Activated T-cell treated with anti-CD3 and anti-CD28 coated beads, Interleukin-2, amount 50 U/mL, for 72 hours (primary cell): Measurements from ENCODE around the gene OPRL1. TPM values are rescaled to one million over a fixed set of nuclear protein-coding genes. Genes with fewer than 3 reads are reported as not detected.
A peak's percentile ranks its signal among the peaks of the same experiment; 100 is the strongest.

ENCODE experiments used
- ATAC-seq, 2 donors: fragments of 150-1000 bp; cut with Tn5 transposase; replicated peaks in 1 of 2; 2 replicates each; pipeline ENCODE4 v1.10.0; 2021; ENCODE audit warnings: moderate library complexity in 2 of 2, mild to moderate bottlenecking in 1 of 2
- DNase-seq, 2 donors: peaks; one replicate each; pipeline ENCODE4 v3.0.0; 2021 to 2022; ENCODE audit warnings: mixed read lengths in 1 of 2
- H3K27ac Mint-ChIP-seq: one replicate; pipeline ENCODE4 v1.8.0; 2022; ENCODE audit warnings: mild to moderate bottlenecking, moderate library complexity, mixed read lengths
- H3K27me3 Mint-ChIP-seq: one replicate; pipeline ENCODE4 v1.8.0; 2022; ENCODE audit warnings: low read depth, mixed read lengths
- H3K36me3 Mint-ChIP-seq, 2 donors: one replicate each; pipeline ENCODE4 v1.8.0; 2022; ENCODE audit warnings: mixed read lengths in 2 of 2, mild to moderate bottlenecking in 1 of 2; ENCODE audit not compliant: insufficient read depth in 2 of 2
- H3K4me1 Mint-ChIP-seq: one replicate; pipeline ENCODE4 v1.8.0; 2022; ENCODE audit warnings: low read depth, mixed read lengths
- H3K4me3 Mint-ChIP-seq, 2 donors: one replicate each; pipeline ENCODE4 v1.8.0; 2022; ENCODE audit warnings: mild to moderate bottlenecking in 2 of 2, mixed read lengths in 2 of 2, moderate library complexity in 2 of 2
- H3K9me3 Mint-ChIP-seq, 2 donors: one replicate each; pipeline ENCODE4 v1.8.0; 2022; ENCODE audit warnings: mixed read lengths in 2 of 2
- total RNA-seq, 2 donors: library from RNA; stranded (reverse); gene quantifications; one replicate each; pipeline ENCODE4 v1.2.3, GENCODE V29; 2022

OPRL1 gene
- total RNA-seq, 2 donors from 2014 or later, result 1.3 to 1.7 TPM

DNA sequence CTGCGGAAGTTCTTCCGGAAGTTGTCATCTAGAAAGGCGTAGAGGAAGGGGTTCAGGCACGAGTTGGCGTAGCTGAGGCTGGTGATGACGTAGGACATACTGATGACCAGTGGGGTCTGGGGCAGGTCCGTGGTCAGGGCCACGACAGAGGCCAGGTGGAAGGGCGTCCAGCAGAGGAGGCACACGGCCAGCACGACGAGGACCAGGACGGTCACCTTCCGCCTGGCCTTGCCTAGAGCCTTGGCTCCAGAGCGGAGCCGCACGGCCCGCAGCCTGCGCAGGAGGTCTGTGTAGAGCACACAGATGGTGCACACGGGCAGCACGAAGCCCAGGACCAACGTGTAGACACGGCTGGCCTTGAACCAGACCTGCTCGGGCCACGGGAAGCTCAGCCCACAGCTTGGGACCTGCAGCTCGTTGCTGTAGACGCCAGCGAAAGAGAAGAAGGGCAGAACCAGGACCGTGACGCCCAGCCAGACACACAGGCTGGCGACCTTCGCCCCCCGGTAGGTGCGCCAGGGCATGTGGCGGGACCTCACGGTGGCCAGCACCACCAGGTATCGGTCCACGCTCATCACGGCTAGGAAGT is 26.1 kb downstream of the OPRL1 start:
- DNase-seq, result no peak
- Mint-ChIP-seq H3K36me3 (no peaks in the 10 kb centered on the region), H3K4me1 (peaks cover 10% of the 10 kb centered on the region), H3K4me3 (no peak overlapping the region), H3K27ac (no peak overlapping the region), H3K9me3 (no peaks in the 10 kb centered on the region), H3K27me3 (peaks cover 21% of the 10 kb centered on the region)
- no peak for ATAC-seq

DNA sequence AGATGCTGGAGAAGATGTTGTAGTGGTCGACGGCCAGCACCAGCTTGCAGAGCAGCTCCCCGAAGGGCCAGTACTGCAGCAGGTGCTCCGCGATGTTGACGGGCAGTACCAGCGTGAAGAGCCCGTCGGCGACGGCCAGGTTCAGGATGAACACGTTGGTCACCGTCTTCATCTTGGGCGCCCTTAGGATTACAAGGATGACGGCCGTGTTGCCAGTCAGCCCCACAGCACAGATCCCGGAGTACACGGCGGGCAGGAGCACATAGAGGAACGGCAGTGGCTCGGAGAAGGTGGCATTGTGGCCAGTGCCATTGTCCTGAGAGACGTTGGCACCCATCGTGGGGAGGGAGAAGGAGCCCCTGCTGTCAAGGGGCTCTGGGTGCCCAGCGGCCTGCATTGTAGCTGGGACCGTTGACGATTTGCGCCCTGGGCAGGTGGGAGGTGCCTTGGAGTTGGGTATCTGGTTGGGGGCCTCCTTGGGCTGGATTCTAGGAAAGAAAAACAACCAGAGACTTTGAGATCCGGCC is 26.6 kb downstream of the OPRL1 start:
- no peak overlapping the region for H3K27ac Mint-ChIP-seq
- peaks cover 16% of the 10 kb centered on the region for H3K27me3 Mint-ChIP-seq
- no peaks in the 10 kb centered on the region for H3K9me3 Mint-ChIP-seq
- H3K4me3 Mint-ChIP-seq, result no peak overlapping the region
- H3K36me3 Mint-ChIP-seq, result no peaks in the 10 kb centered on the region
- no peak for ATAC-seq
- peaks cover 5% of the 10 kb centered on the region for H3K4me1 Mint-ChIP-seq
- no peak for DNase-seq

DNA sequence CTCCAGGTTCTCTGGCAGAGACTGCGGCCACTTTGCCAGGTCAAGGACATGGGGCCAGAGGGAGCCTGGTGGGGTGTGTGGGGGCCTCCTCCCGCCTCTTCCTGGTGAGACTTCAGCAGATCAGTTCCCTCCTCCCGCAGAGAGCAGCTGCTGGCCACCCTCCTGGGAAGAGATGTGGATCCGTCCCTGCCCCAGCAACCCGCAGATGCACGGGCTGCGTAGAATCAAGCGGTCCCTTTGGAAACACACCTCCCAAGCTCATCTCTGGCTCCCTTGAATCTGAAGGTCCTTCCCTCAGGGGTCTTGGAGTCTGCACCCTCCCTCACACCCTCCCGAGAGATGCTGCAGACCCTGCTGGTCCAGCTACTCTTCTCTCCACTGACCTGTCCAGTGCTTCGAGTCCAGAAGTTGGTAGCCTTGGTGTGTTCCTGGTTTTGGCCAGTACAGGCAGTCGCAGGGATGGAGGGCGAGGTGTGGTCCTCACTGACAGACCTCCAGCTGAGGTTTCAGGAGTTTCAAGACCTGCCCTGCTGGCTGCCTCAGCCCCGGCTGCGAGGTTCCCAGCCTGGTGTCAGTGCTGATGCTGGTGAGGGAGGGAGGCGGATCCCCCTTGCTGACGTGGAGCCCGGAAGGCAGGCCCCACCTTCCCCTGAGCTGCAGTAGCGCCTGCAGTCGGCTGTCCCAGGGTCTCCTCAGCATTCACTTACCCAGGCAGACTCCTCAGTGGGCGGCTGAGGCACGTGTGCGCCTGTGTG is 27.3 kb downstream of the OPRL1 start, which contains the start of gene NPBWR2:
TSS of gene NPBWR2 (minus strand) at position 585 of the 755 bp plus-strand sequence. CDS start 734 bp downstream, outside the sequence.
- Mint-ChIP-seq H3K4me3 (no peak within 1 kb of the TSS), H3K27ac (no peak within 1 kb of the TSS), H3K9me3 (no peaks in the 10 kb centered on the region), H3K36me3 (no peaks in the 10 kb centered on the region), H3K27me3 (peaks cover 14% of the 10 kb centered on the region), H3K4me1 (peaks cover 4% of the 10 kb centered on the region)
- DNase-seq (no peak), ATAC-seq (peak; percentile 36 to 52)

DNA sequence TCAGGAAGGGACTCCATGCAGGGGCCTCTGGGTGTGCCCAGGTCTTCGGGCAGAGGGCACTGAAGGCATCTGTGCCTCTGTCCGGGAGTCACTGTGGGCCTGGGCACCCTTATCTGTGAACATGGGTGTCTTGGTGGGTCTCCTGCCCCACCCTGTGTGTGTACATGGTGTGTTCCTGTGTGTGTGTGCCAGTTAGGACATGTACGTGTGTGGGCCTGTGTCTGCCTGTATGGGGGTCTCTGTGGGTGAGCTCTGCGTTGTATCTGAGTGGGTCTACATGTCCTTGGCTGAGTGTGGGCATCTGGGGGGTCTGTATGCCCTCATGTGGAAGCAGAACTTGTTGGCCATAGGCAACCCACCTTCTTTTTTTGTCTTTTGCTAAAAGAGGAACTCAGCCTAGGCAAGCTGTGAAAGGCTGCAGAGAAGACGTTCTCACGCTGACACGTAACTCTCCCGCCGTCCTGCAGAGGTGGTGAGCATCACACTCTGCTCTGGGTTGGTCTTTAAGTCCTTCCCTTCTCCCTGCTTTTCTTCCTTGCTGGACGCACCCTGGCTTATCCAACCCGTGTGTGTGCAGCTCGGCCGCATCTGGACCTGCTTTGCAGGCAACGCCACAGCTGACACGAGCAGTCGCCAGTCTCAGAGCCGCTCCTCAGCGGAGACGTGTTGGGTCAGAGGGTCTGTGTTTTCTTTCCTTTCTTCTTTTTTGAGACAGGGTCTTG is 28.0 kb downstream of the OPRL1 start:
- H3K27me3 Mint-ChIP-seq, result peaks cover 11% of the 10 kb centered on the region
- H3K4me3 Mint-ChIP-seq, result no peak overlapping the region
- peaks cover under 1% of the 10 kb centered on the region for H3K4me1 Mint-ChIP-seq
- H3K27ac Mint-ChIP-seq, result no peak overlapping the region
- H3K9me3 Mint-ChIP-seq, result no peaks in the 10 kb centered on the region
- H3K36me3 Mint-ChIP-seq, result no peaks in the 10 kb centered on the region
- ATAC-seq, result peak in 1 of 2 donors; percentile 21
- no peak for DNase-seq

DNA sequence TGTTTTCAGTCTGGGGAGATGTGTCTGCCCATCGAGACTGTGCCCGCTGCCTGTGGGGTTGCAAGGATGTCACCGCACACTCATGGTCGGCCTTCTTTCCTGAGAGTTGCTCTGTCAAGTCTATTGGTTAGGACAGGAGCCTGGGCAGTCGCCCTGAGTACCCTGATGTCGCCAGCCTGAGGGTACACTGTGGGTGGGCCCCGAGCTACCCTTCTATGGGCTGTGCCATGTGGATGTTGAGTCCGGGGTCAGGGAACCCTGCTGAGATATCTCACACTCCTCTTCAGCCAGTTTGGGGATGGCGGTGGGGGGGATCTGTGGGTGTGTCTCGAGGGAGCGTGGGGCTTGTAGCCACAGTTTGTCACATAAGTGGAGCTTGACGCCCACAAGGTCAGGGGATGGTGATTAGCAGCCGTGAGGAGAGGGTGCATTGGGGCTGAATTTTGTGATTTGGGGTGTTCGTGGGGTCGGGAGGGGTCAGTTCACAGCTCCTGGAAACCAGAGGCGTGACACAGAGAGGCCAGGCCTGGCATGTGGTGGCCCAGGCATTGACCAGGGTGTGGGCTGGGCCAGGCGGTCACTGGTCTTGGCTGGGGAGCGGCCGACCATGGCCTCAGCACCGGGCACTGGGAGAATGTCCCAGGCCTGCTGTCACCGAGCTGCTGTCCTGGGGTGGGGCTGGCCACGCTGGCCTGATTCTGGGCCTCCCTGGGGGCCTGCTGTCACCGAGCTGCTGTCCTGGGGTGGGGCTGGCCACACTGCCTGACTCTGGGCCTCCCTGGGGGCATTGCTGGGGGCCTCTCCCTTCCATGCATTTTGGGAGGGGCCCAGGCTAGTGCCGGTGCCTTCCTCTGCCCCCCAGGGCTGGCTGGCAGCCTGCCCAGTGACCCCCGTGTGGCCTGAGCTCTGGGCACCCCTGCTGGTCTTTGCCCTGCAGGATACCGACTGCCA is 29.1 kb downstream of the OPRL1 start:
- no peaks in the 10 kb centered on the region for H3K27me3 Mint-ChIP-seq
- no peak overlapping the region for H3K27ac Mint-ChIP-seq
- H3K9me3 Mint-ChIP-seq, result no peaks in the 10 kb centered on the region
- no peaks in the 10 kb centered on the region for H3K4me1 Mint-ChIP-seq
- no peaks in the 10 kb centered on the region for H3K36me3 Mint-ChIP-seq
- DNase-seq (no peak), ATAC-seq (no peak)
- H3K4me3 Mint-ChIP-seq, result no peak overlapping the region

DNA sequence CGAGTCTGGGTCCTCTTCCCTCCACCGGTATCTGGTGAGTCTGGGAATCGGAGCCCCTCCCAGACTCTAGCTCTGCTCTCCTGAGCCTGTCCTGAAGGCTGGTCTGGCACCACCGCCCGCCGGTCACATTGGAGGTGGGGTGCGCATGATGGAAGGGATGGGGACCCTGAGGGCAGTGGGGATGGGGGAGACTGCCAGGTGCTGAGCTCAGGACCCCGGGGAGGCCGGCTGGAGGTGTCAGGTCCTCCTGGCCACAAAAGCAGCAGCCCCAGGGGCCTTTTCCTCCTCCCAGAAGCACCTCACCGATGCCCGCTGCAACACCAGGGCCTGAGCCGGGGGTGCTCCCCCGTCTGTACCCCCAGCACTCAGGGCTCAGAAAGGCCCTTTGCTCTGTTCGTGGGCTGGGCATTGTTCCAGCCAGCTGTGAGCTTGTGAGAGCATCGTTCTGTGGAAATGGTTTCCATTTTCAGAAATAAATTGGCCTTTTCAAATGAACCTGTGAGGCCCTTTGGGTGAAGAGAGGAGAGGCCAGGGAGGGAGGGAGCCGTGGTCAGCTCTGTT is 30.0 kb downstream of the OPRL1 start:
- no peak for DNase-seq
- ATAC-seq, result no peak

DNA sequence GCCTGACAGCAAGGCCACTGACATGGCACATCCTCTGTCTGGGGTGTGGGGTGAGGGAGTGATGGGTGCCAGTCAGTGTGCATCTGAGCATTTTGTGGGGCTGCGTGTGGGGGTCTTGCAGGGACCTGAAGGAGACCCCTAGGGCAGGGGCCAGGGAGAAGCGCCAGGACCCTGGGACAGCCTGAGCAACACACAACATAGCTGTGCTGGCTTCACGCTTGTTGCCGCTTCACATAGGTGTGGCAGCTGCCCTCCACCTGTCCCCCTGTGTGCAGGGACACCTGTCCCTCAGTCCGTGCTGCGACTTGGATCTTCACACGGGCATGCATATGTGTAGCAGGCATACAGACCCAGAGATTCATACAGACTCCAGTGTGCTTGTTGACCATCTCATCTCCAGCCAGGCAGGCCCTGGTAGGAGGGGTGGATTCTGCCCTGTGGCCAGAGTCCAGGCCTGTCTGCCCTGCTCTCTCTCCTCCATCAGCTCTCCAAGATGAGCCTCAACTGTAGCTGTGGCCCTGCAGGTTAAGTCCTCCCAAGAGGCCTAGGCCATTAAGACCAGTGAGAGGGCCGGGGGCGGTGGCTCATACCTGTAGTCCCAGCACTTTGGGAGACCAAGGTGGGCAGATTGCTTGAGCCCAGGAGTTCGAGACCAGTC is 30.7 kb downstream of the OPRL1 start:
- Mint-ChIP-seq H3K9me3 (no peaks in the 10 kb centered on the region), H3K36me3 (no peaks in the 10 kb centered on the region), H3K27ac (no peak overlapping the region), H3K4me1 (no peaks in the 10 kb centered on the region), H3K4me3 (no peak overlapping the region), H3K27me3 (no peaks in the 10 kb centered on the region)
- DNase-seq, result no peak
- no peak for ATAC-seq

More for the DNA sequence above, 30.0 kb downstream of the OPRL1 start:
- Mint-ChIP-seq H3K4me3 (no peak overlapping the region), H3K27me3 (no peaks in the 10 kb centered on the region), H3K9me3 (no peaks in the 10 kb centered on the region), H3K4me1 (no peaks in the 10 kb centered on the region), H3K36me3 (no peaks in the 10 kb centered on the region), H3K27ac (no peak overlapping the region)

DNA sequence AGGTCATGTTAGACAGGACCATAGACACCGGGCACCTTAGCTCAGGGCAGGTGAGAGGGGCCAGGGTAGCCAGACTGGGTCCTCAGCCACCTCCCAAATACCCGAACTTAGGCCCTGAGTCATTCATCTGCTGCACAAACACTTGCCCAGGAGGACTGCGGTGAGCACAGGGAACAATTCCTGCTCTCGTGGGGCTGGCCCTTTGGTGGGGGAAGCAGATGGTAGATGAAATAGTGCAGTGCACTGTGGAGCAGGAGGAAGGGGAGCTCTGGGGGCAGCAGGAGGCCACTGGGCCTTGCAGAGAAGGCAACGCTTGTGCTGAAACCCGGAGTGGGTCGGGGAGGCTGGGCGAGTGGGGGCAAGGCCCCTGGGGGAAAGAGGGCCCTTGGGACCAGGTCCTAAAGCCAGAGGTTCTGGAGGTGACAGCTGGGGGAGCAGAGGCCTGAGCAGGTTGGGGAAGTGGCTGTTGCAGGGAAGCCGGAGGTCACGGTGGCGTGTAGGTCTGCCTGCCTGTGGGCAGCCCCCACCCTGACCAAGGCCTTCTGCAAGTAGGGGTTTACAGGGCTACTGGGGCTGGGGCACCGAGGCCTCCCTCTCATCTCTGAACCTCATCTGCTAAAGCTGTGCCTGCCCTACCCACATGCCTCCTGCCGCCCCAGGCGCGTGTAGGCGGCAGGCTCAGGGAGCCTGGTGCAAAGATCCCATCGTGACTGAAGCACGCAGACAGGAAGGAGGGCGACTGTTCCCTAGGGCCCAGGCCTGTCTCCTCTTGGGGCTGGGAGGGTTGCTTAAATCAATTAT is 32.2 kb downstream of the OPRL1 start:
- Mint-ChIP-seq H3K27ac (no peak overlapping the region), H3K36me3 (no peaks in the 10 kb centered on the region), H3K27me3 (no peaks in the 10 kb centered on the region), H3K4me3 (no peak overlapping the region), H3K4me1 (no peaks in the 10 kb centered on the region), H3K9me3 (no peaks in the 10 kb centered on the region)
- DNase-seq, result no peak
- no peak for ATAC-seq

DNA sequence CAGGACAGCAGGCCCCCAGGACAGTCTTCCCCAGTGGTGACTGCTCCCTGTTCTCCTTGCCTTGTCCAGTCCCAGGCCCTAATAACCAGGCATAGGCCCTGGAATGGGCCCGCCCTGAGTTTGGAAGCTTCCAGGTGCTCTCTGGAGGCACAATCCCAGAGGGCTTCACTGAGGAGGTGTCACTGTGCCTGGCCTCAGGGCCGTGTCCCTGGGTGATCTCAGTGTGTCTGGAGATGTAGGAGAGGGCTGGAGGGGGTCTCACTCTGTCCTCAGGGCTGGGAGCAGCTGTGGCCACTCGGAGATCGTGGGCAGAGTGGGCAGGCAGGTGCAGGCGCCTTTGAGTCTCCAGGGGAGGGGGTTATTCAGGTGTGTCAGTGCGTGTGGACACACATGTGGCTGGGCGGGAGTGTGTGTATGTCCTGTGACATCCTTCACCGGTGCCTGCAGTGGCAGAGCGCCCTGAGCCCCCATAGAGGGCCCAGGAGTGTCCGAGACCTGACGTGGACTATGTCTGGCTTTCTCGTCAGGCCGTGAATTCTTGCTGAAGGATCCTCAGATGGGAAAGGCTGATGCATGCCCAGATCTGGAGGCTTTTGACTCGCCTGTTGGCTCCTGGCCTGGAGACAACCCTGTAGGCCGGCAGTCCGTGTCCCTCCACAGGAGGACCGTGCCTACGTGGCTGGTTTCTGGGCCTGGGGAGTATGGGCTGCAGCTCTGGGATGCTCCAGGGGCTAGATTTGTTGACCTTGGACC is 33.0 kb downstream of the OPRL1 start:
- no peak for DNase-seq

DNA sequence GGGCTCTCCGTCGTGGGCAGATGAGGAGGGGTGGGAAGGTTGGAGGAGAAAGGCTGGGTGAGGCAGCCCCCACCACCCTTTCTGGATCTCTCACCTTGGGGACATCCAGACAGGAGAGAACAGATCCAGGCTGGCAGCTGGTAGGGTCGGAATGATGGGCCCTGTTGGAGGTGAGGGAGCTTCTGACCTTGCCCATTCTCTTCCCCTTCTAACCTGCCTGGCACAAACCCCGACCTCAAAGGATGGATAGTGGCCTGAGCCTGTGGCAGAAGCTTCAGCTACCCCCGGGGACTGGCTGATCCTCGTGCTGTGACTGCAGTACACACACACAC is 33.5 kb downstream of the OPRL1 start:
- Mint-ChIP-seq H3K9me3 (no peaks in the 10 kb centered on the region), H3K27ac (no peak overlapping the region)
- no peak for DNase-seq

More for the DNA sequence above, 33.0 kb downstream of the OPRL1 start:
- H3K36me3 Mint-ChIP-seq, result no peaks in the 10 kb centered on the region
- H3K4me1 Mint-ChIP-seq, result no peaks in the 10 kb centered on the region
- no peaks in the 10 kb centered on the region for H3K9me3 Mint-ChIP-seq
- no peak for ATAC-seq
- H3K4me3 Mint-ChIP-seq, result no peak overlapping the region
- H3K27me3 Mint-ChIP-seq, result no peaks in the 10 kb centered on the region
- H3K27ac Mint-ChIP-seq, result no peak overlapping the region

DNA sequence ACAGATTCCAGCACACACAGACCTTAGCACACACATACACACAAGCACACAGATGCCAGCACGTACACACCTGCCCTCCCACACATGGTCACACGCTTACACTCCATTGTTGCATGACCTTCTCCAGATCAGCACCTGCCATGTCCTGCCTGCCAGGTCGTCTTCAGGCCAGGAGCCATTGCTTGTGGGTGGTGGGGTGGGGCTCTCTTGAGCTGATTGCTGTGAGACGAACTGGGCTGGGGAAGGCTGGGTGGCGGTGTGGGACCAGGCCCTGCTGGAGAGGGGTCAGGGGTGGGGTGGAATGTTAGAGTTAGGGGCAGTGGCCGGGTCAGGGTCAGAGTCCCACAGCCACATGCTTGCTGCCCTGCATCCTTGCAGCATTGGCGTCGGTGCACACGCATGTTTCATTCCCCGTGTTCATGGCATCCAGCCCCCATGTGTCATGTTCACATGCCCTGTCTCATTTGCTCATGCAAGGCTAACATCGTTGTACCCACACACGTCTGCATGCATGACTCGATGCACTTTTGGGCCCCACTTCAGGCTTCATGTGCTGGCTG is 34.0 kb downstream of the OPRL1 start:
- H3K27ac Mint-ChIP-seq, result no peak overlapping the region
- H3K4me3 Mint-ChIP-seq, result no peak overlapping the region
- no peaks in the 10 kb centered on the region for H3K36me3 Mint-ChIP-seq
- H3K4me1 Mint-ChIP-seq, result no peaks in the 10 kb centered on the region
- H3K27me3 Mint-ChIP-seq, result no peaks in the 10 kb centered on the region
- no peak for DNase-seq
- H3K9me3 Mint-ChIP-seq, result no peaks in the 10 kb centered on the region
- no peak for ATAC-seq

More for the DNA sequence above, 33.5 kb downstream of the OPRL1 start:
- Mint-ChIP-seq H3K4me1 (no peaks in the 10 kb centered on the region), H3K36me3 (no peaks in the 10 kb centered on the region), H3K27me3 (no peaks in the 10 kb centered on the region), H3K4me3 (no peak overlapping the region)
- ATAC-seq, result no peak
